Left kidney (tissue), 8 donors: Measurements from ENCODE around the gene SYPL1. TPM values are rescaled to one million over a fixed set of nuclear protein-coding genes. Genes with fewer than 3 reads are reported as not detected.
A peak's percentile ranks its signal among the peaks of the same experiment; 100 is the strongest.
"Not testable (repeated sequence)": the region's sequence is repeated elsewhere in the genome, so short reads cannot be mapped to it uniquely, and the experiment has no call there.

Experiments used
- DNase-seq: peaks from one replicate; pipeline ENCODE4 v3.0.0-alpha.2; 2013
- long read RNA-seq, 8 donors: transcript quantifications; one replicate each; lab custom pipeline, GENCODE V29; 2026
- polyA plus RNA-seq: library from polyadenylated mRNA; unstranded; fragments of 120-200 nt; gene quantifications from one replicate; pipeline ENCODE4 v1.2.1, GENCODE V29; 2013; ENCODE audit not compliant: insufficient read length

SYPL1 gene
- 151 TPM for polyA plus RNA-seq
- long read RNA-seq, donor 1, transcript SYPL1-202 (5 exons, 2,151 nt), result major isoform, 71 of 72 reads
- long read RNA-seq, donor 1, partial matches to known transcripts, result 0 of 72 reads
- long read RNA-seq, donor 1, other reads (novel, unspliced or antisense), result 0 of 72 reads
- long read RNA-seq, donor 2, transcript SYPL1-202 (5 exons, 2,151 nt), result major isoform, 61 of 65 reads
- long read RNA-seq, donor 2, partial matches to known transcripts, result 0 of 65 reads
- long read RNA-seq, donor 2, other reads (novel, unspliced or antisense), result 0 of 65 reads
- long read RNA-seq, donor 3, transcript SYPL1-202 (5 exons, 2,151 nt), result major isoform, 46 of 47 reads
- long read RNA-seq, donor 3, partial matches to known transcripts, result 0 of 47 reads
- long read RNA-seq, donor 3, other reads (novel, unspliced or antisense), result 0 of 47 reads
- long read RNA-seq, donor 4, partial matches to known transcripts, result 0 of 2 reads
- long read RNA-seq, donor 4, other reads (novel, unspliced or antisense), result 0 of 2 reads
- long read RNA-seq, donor 5, transcript SYPL1-202 (5 exons, 2,151 nt), result major isoform, 82 of 85 reads
- long read RNA-seq, donor 5, partial matches to known transcripts, result 0 of 85 reads
- long read RNA-seq, donor 5, other reads (novel, unspliced or antisense), result 0 of 85 reads
- long read RNA-seq, donor 6, transcript SYPL1-202 (5 exons, 2,151 nt), result major isoform, 47 of 54 reads
- long read RNA-seq, donor 6, partial matches to known transcripts, result 0 of 54 reads
- long read RNA-seq, donor 6, other reads (novel, unspliced or antisense), result 0 of 54 reads
- long read RNA-seq, donor 7, transcript SYPL1-202 (5 exons, 2,151 nt), result major isoform, 80 of 88 reads
- long read RNA-seq, donor 7, partial matches to known transcripts, result 7 of 88 reads
- long read RNA-seq, donor 7, other reads (novel, unspliced or antisense), result 0 of 88 reads
- long read RNA-seq, donor 8, transcript SYPL1-202 (5 exons, 2,151 nt), result major isoform, 30 of 30 reads
- long read RNA-seq, donor 8, partial matches to known transcripts, result 0 of 30 reads
- long read RNA-seq, donor 8, other reads (novel, unspliced or antisense), result 0 of 30 reads

DNA sequence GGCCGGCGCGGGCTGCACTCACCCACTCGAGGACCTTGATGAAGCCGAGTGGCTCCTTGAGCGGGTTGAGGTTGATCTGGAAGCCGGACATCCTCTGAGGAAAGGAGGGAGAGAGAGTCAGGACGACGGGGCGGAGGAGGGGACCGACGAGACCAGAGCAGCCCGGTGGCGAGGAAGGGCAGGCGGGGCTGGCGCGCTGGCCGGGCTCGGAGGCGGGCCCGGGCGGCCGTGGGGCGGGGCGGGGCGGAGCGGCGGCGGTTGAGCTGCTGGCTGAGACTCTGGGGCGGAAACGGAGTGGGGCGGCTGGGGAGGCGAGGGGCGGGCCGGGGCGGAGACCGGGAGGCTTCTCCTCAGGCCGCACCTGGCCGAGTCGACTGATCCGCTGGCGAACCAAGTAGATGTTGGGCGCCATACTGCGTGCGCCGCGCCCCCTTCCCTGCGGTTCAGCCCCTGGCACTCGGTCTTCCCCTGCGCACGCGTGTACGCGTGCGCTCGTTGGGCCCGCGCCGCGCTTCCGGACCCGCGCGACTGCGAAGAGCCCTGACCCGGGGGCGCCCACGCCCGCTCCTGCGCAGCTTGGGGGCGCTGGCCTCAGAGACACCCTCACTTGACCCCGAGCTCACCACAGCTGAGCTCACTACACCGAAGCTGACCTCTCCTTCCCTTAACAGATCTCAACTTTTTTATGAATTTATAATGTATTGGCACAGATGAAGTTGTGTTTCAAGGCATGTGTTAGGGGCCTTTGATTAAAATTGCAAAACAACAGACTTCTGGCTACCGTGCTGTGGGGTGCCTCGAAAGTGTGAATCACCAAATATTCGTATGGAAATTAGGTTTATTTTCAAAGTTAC, at the start of gene SYPL1:
Gene SYPL1, minus strand, starts transcription at position 195 of the 854 bp plus-strand sequence. Its CDS starts 104 bp downstream, at position 91.
- DNase-seq, result peak; percentile 87

DNA sequence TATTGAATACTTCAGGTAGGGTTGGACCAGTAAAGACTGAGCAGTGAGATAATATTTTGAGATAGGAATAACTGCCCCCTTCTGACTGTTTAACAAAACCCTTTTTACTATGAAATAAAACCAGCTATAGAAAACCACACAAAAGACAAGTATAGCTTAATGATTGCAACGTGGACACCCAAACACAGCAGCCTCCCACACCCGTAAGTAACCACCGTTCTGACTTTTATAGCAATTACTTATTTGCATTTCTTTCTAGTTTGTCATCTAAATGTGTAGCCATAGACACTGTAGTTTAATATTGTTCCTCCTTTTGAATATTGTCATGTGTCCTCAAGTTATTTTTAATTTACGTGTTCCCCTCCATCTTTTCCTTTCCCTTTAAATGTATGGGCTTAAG, 42.9 kb upstream of the SYPL1 start:
- no peak for DNase-seq

DNA sequence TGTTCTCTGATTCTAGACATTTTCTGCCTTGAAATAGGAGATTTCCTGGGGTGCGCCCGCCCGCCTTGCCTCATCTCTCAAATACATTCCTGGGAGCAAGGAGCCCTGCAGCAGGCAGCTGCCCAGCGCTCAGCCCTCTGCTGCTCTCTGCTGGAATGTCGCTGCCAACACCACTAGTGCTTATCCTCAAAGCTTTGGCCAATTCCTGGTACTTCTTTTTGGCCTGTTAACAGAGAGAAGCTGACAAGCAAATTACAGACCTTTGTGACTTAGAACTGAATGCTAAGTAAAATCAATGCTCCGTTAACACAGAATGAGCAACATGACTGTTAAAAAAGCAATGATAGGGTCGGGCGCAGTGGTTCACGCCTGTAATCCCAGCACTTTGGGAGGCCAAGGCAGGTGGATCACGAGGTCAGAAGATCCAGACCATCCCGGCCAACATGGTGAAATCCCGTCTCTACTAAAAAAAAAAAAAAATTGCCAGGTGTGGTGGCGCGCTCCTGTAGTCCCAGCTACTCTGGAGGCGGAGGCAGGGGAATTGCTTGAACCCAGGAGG, 41.9 kb upstream of the SYPL1 start:
- DNase-seq, result peak; percentile 74

DNA sequence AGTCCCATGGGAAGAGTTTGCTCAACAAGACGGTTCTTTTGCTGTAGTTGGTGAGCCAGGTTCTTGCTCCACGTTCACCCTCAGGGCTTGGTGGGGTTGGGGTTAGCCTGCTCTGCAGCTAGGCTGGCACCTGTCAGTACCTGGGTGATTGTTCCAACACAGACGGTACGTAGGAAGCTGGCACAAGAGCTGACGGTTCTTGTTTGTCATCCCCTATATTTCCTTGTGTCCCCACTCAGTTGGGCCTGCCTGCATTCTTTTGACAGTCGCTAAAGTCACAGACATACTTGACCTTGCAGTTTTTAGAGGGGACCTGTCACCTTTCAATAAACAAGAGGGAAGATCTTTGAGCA, 40.2 kb upstream of the SYPL1 start:
- DNase-seq, result no peak

DNA sequence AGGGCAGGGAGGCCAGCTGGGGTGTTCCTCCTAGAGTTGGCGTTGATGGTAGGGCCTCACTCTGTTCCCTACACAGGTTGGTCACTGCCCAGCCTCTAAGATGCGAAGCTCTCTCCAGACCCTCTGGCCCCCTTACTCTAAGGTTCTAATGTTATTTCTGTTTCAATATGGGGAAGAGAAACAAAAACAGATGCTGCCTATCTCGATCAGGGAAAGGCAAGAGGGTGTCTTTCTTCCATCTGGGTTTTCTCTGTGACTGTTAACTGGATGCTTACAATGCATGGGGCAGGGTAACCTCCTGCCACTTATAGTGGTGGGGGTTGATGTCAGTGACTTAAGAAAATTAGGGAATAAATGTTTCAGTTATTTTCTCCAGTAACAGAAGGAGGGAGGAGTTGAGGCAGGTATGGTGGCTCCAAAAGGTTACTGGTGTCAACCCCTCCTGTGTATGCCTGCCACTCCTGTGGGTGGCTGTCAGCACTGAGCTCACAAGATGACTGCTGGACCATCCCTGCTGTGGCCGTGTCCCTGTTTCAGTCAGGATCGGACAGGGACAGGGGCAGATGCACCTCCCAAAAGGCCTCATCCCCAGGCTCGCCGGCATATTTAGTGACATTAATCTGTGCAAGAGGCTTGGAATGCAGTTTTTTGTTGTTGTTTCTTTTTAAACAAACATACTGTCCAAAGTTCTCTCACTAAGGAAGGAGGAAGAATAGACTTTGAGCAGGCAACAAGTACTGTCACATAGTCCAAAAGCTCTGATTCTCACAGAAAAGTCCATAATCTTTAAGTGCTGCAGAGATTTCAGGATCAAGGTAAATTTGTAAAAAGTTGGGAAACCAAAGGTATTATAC, 39.6 kb upstream of the SYPL1 start:
- DNase-seq, result no peak

DNA sequence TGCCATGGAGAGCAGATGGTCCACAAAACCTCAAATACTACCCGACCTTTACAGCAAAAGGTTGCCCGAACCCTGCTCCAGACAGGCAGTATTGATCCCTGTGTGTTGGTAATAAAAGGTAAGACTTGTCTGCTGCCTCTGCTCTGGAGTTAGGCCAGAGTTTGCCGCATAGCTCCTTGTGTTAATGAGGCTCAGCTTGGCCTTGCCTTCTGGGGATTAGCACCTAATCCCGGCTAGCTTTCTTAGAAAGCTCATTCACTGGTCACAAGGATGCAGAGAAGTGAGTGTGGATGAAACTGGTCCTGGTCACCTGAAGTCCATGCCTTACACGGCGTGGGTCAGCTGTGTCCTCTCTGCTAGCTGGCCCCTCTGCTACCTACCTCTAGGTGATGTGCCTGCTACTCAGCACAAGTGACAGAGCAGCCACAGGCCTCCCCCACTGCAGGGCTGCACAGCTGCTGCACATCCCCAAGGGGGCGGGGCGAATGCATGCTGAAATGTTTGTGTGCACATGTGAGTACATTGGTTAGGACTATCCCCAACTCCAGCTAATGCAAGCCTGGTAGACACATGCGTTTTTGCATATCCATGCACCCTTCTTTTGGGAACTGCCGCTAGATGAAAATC, 31.7 kb upstream of the SYPL1 start:
- no peak for DNase-seq

DNA sequence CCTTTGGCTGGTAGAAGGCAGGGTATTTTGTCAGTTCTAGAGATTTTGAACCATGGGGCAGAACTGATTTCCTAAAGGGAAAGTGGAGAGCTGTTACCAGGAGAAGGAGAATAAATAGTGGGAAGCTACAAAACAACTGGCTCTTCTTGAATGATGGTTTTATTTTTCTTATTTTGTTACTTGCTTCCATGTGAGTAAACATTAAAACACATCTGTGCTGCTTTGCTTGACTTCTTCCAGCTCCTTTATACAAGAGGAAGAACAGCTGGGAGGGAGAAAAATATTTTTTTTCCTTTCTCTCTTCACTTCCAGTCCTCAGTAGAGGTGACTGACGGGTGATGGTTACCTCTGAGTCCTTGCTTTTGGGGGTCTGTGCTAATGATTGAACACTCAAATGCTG, 30.0 kb upstream of the SYPL1 start:
- DNase-seq, result no peak

DNA sequence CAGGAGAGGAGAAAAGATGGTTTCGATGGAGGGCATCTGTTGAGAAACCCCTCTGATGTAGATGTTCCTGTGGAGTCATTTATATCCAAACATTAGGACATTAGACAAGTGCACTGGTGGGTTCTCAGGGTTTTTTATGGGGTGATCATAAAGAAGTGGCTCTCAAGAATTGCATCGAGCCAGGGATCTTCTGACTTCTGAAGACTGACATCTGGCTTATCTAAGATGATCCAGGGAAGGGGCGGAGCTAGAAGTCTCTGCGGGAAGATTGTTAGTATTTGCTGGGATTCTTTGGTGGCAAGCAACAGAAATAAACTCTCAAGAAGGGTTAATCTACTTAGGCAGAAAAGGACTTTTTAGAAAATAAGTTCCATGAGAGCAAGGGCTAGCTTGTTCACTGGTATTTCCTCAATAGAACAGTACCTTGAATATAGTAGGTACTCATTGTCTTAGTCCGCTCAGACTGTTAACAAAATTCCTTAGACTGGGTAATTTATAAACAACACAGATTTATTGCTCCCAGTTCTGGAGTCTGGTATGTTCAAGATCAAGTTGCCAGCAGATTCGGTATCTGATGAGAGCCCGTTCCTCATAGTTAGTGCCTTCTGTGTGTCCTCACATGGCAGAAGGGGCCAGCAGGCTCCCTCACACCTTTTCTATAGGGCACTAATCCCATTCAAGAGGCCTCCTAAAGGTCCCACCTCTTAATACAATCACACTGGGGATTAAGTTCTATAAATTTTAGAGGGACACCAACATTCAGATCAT, 28.5 kb upstream of the SYPL1 start:
- DNase-seq, result no peak

DNA sequence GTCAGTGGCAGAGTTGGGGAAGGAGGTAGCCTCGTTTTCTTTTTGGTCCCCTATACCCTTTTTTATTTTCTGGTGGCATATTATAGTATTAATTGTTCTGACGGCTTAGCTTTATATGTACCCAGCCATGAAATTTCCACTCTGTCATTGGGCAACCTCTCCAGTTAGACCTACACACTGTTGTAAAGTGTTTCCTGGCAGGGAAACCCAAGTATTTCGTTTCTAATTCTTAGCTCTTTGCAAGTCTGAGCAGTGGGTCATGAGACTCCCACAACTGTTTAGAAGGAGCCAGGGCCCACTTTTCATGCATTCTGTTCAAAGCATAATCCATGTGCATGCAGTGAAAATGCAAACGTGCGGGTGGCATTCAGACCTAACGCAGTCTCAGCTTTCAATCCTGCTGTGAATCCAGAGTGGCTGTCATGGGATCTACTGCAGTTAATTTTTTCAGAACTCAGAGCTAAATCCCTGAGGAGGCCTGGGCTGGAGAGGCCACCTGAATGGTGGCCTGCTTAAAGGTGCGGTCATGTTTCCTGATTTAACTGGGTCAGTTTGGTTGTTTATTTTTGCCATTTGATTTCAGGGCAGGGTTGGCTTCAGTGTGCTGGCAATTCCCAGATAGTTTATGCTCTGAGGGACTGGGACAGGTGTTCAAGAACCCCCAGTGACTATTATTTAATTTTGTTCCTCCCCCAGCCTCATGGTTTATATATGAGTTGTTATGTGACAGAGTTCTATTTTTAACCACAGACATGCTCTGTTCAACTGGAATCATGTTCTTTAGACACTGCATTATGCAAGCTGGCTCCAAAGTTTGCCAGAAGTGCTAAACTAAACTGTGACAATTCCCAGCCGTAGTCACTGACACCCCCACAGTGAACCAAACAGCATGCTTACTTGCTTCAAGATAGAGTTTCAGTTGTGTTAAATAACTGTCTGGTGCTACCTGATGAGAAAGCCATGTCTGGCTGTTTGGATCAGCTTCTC, 27.4 kb upstream of the SYPL1 start:
- DNase-seq, result peak; percentile 51

DNA sequence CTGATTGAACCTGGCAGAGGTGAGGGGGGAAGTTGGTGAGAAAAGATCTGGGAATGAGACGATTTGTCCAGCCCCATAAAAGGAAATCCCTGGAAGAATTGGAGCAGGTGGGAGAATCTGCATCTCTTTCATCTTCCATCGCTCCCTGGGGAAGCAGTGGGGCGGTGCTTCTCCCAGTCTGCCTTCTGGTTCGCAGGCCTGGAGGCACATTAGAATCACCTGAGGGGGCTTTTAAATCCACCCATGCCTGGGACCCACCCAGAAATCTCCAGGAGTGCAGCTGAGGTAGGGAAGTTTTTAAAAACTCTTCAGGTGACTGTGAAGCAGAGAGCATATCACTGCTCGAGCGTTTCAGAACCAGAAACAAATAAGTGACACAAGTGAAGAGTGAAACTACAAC, 26.7 kb upstream of the SYPL1 start:
- DNase-seq, result no peak

DNA sequence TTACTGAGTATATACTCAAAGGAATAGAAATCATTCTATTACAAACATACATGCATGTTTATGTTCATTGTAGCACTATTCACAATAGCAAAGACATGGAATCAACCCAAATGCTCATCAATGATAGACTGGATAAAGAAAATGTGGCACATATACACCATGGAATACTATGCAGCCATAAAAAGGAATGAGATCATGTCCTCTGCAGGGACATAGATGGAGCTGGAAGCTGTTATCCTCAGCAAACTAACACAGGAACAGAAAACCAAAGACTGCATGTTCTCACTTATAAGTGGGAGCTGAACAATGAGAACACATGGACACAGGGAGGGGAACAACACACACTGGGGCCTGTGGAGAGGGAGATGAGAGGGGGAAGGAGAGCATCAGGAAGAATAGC, 26.1 kb upstream of the SYPL1 start:
- DNase-seq, result not testable (repeated sequence)

DNA sequence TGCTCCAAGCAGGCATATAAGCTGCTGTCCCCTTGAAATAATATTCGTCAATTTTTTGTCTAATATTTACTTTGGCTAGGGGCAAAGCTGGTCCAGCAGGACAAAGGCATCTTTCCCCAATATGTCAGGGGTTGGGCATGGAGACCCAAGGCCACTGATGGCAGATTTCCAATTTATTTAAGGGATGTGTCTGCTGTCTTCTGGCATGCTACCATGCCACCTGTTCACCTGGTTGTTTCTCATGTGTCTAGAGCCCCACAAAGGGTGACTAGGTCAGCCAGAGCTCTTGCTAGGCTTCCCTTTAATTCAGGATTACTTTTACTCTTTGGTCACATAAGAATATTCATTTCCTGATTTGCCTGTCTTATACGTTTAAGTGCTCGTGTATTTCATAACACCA, 22.1 kb upstream of the SYPL1 start:
- no peak for DNase-seq

DNA sequence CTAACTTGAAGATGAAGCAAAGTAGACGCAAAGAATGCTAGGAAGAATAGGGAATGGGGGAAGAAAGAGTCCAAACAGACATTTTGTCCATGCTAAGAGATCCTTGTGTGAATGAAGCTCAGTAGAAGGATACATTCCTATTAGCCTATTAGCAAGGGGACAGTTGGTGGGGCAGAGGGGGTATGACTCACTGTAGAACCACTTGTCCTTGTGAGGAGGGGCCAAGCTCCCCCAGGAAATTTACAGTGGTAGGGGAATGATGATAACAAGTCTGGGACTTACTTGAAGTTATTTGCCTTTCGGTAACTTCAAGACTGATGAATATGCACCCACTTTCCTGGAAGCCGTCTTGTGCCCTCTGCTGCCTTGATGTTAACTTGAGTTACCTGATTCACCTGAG, 17.2 kb upstream of the SYPL1 start:
- no peak for DNase-seq

DNA sequence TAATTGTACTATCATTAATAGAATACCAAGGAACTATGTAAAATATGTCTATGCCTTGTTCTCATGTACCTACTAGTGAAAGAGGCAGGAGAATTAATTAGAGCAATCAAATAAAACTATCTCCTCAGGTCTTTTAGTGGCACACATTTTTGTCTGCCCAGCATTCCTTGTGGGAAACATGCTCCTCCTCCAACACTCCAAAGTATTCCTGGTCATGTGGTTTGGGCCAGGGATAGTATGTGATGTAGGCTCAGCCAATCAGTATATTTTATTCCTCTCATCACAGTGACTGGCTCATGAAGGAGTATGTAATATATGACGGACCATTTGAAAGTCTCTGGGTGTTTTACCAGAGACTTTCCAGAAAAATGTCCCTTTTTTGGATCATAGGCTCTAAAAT, 16.7 kb upstream of the SYPL1 start:
- DNase-seq, result no peak

DNA sequence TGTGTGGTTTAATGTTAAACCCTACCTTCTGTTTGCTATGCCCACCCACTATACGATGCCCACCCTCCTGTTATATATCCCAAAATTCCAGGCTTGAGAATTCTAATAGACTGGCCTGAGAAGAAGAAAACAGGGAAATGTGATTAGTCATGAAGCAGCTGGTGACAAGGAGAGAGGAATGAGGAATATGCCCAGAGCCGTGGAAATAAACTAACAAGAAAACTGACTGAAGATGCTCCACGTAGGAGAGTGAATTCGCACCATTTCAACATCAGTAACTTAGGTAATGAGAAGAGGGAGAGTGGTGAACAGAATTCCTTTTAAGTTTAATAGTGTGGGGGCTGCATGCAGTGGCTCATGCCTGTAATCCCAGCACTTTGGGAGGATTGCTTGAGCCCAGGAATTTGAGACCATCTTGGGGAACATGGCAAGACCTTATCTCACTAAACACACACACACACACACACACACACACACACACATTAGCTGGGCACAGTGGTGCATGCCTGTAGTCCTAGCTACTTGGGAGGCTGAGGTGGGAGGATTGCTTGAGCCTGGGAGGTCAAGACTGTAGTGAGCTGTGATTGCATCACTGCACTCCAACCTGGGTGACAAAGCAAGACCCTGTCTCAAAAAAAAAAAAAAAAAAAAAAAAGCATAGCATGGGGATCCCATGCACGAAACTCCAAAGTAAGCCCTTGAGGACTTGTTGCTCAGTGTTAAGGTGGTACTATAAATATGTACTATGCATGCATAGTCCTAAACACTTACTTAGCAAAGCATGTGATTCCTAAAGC, 16.1 kb upstream of the SYPL1 start:
- DNase-seq, result no peak

DNA sequence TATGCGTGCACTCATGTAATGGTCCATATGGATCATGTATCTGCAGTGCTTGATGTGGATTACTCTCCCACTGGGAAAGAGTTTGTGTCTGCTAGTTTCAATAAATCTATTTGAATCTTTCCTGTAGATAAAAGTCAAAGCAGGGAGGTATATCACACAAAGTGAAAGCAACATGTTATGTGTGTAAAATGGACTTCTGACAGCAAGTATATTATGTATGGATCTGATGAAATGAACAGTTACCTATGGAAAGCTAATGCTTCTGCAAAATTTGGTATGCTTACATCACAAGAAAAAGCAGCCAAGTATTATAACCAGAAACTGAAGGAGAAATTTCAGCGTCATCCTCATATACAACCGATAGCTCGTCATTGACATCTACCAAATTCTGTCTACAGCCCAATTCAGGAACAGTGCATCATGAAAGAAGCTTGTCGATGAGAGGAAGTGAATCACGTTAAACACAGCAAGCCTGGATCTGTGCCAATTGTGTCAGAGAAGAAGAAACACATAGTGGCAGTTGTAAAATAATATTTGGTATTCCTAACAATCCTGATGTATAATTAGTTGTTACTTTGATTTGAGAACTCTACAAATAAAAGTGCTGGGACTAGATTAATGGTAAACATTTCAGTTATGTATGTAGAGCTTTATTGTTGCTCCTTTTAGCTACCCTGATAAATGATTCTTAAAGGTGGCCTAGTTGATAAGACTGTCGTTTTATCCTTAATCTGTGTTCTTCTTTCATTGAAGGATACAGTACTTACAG, 14.2 kb upstream of the SYPL1 start:
- no peak for DNase-seq
